GM23248 (cell line): ENCODE measurements around the gene GALE. TPM values are rescaled to one million over a fixed set of nuclear protein-coding genes. Genes with fewer than 3 reads are reported as not detected.
A peak's percentile ranks its signal among the peaks of the same experiment; 100 is the strongest.

Experiments used
- DNase-seq: peaks from one replicate; pipeline ENCODE4 v3.0.0-alpha.2; 2015
- H2AFZ ChIP-seq: fragments of 200-600 bp; sonication (generic); 2 replicates; pipeline ENCODE4 v1.6.1; 2016; ENCODE audit warnings: antibody characterized with exemption
- H3F3A ChIP-seq: fragments of 200-600 bp; sonication (generic); 2 replicates; pipeline ENCODE4 v1.6.1; 2016; ENCODE audit warnings: mild to moderate bottlenecking, antibody characterized with exemption, mixed run types; ENCODE audit not compliant: insufficient read depth
- H3K27ac ChIP-seq: fragments of 200-600 bp; sonication (generic); 2 replicates; pipeline ENCODE4 v1.5.1; 2016; ENCODE audit warnings: mild to moderate bottlenecking
- H3K27me3 ChIP-seq: fragments of 200-600 bp; sonication (generic); replicated peaks from 2 replicates; pipeline ENCODE4 v1.6.1; 2016; ENCODE audit warnings: mild to moderate bottlenecking; ENCODE audit not compliant: insufficient read depth
- H3K36me3 ChIP-seq: fragments of 200-600 bp; sonication (generic); 2 replicates; pipeline ENCODE4 v1.6.1; 2016; ENCODE audit warnings: low read depth, mild to moderate bottlenecking
- H3K4me1 ChIP-seq: fragments of 200-600 bp; sonication (generic); 2 replicates; pipeline ENCODE4 v1.6.1; 2016; ENCODE audit warnings: mild to moderate bottlenecking; ENCODE audit not compliant: insufficient read depth
- H3K4me2 ChIP-seq: fragments of 200-600 bp; sonication (generic); one replicate; pipeline ENCODE4 v1.6.1; 2016; ENCODE audit warnings: mild to moderate bottlenecking; ENCODE audit not compliant: unreplicated experiment
- H3K4me3 ChIP-seq: fragments of 200-600 bp; sonication (generic); 2 replicates; pipeline ENCODE4 v1.5.1; 2016; ENCODE audit warnings: mild to moderate bottlenecking
- H3K79me2 ChIP-seq: fragments of 200-600 bp; sonication (generic); 2 replicates; pipeline ENCODE4 v1.6.1; 2016; ENCODE audit warnings: mild to moderate bottlenecking; ENCODE audit not compliant: insufficient read depth
- H3K9ac ChIP-seq: fragments of 200-600 bp; sonication (generic); 2 replicates; pipeline ENCODE4 v1.6.1; 2016; ENCODE audit warnings: mild to moderate bottlenecking
- H3K9me2 ChIP-seq: fragments of 200-600 bp; sonication (generic); 2 replicates; pipeline ENCODE4 v1.6.1; 2016; ENCODE audit warnings: mixed run types, mild to moderate bottlenecking, moderate library complexity; ENCODE audit not compliant: insufficient read depth
- H3K9me3 ChIP-seq: fragments of 200-600 bp; sonication (generic); one replicate; pipeline ENCODE4 v1.6.1; 2017; ENCODE audit warnings: low read depth
- H4K20me1 ChIP-seq: fragments of 200-600 bp; sonication (generic); 2 replicates; pipeline ENCODE4 v1.6.0; 2016; ENCODE audit not compliant: insufficient read depth
- EZH2 ChIP-seq: fragments of 200-600 bp; sonication (generic); IDR thresholded peaks from 2 replicates; pipeline ENCODE4 v1.6.1; 2018; ENCODE audit warnings: antibody characterized with exemption, mild to moderate bottlenecking; ENCODE audit not compliant: insufficient read depth, poor library complexity, severe bottlenecking
- EZH2phosphoT487 ChIP-seq: fragments of 200-600 bp; sonication (generic); IDR thresholded peaks from 2 replicates; pipeline ENCODE4 v1.6.1; 2018; ENCODE audit warnings: antibody characterized with exemption, moderate library complexity, mild to moderate bottlenecking, low read depth; ENCODE audit not compliant: insufficient read depth
- WGBS, 2 experiments: methylation state at CpG; one replicate each; pipeline ENCODE4 v1.1.6; 2015 to 2017; ENCODE audit warnings: low lambda C conversion rate in 2 of 2, low coverage in 1 of 2; ENCODE audit errors: missing lambda C conversion rate in 2 of 2; 5-methylcytosine and 5-hydroxymethylcytosine counted together
- in situ Hi-C: fragments of 300-500 bp; cut with MboI; formaldehyde crosslinking; loops from 2 replicates; pipeline ENCODE4 v1.15.0; 2020
- polyA plus RNA-seq: library from polyadenylated mRNA; unstranded; fragments of >200 nt; fragmentation: Nextera tagmentation; extraction: Ambion mirVana; gene quantifications from 2 replicates; pipeline ENCODE4 v1.2.1, GENCODE V29; 2016
- total RNA-seq: library from RNA; depleted of rRNA; stranded (reverse); fragments of >200 nt; shearing (Covaris generic); gene quantifications from 2 replicates; pipeline ENCODE4 v1.2.3, GENCODE V29; 2014; rRNA removed

GALE gene
- total and polyA plus RNA-seq, 2 experiments from 2014 or later: 20.9 to 23.5 TPM

- H4K20me1 ChIP-seq: peaks cover 17% of the 10 kb centered on the region
- peaks cover 22% of the 10 kb centered on the region; the same call in 1 of the 2 replicates for H3F3A ChIP-seq
- H3K4me2 ChIP-seq: no peak overlapping the region
- in situ Hi-C loops: no loop called here
- peak; percentile 81 for DNase-seq
- H3K27ac ChIP-seq: peak overlapping the region; percentile 45
- H3K9me3 ChIP-seq: no peaks in the 10 kb centered on the region
- H3K27me3 ChIP-seq: no peaks in the 10 kb centered on the region
- peak overlapping the region; percentile 41 for H3K9ac ChIP-seq
- WGBS, 2 experiments: 65 to 69% methylated on average over 11 of the region's 11 CpGs
- H3K36me3 ChIP-seq: peaks cover 58% of the 10 kb centered on the region
- no peaks in the 10 kb centered on the region for H3K9me2 ChIP-seq
- peaks cover 21% of the 10 kb centered on the region for H3K4me1 ChIP-seq
- peaks cover 99% of the 10 kb centered on the region for H3K79me2 ChIP-seq
- TF ChIP-seq EZH2phosphoT487 (no peak), EZH2 (no peak)
- H3K4me3 ChIP-seq: no peak overlapping the region
- no peak overlapping the region for H2AFZ ChIP-seq
Measured at GRCh38 chr1:23751050-23751814, 49.3 kb downstream of the GALE start.

GRCh38 chr1:23748016-23748415 lies 52.5 kb downstream of the GALE start:
- Histone ChIP-seq H2AFZ (no peak overlapping the region), H3K79me2 (peaks cover 97% of the 10 kb centered on the region), H3F3A (peaks cover 43% of the 10 kb centered on the region), H3K9me2 (no peaks in the 10 kb centered on the region), H4K20me1 (peaks cover 13% of the 10 kb centered on the region), H3K4me3 (no peak overlapping the region), H3K27me3 (no peaks in the 10 kb centered on the region), H3K9me3 (no peaks in the 10 kb centered on the region), H3K4me1 (peaks cover 36% of the 10 kb centered on the region), H3K9ac (no peak overlapping the region), H3K4me2 (peak overlapping the region; percentile 16), H3K36me3 (peaks cover 37% of the 10 kb centered on the region), H3K27ac (peak overlapping the region; percentile 16)
- peak; percentile 42 for DNase-seq
- TF ChIP-seq EZH2phosphoT487 (no peak), EZH2 (no peak)
- in situ Hi-C loops: no loop called here
- WGBS, 2 experiments: 66 to 73% methylated on average over 3 of the region's 3 CpGs

Other genes with a start within 250 kb of the GALE start
- gene ID3, start 241.3 kb downstream of the GALE start, total RNA-seq: 332 and 376 TPM in 2 replicates
- gene ID3, start 241.3 kb downstream of the GALE start, polyA plus RNA-seq: 680 and 684 TPM in 2 replicates
- gene RPL11, start 108.9 kb downstream of the GALE start, total RNA-seq: 422 and 555 TPM in 2 replicates
- 444 and 449 TPM in 2 replicates for gene RPL11, start 108.9 kb downstream of the GALE start, polyA plus RNA-seq
- 44.3 and 49.6 TPM in 2 replicates for gene ELOA, start 57.3 kb downstream of the GALE start, total RNA-seq
- gene ELOA, start 57.3 kb downstream of the GALE start, polyA plus RNA-seq: 46.4 and 50.1 TPM in 2 replicates
- 51.0 and 63.0 TPM in 2 replicates for gene PITHD1, start 22.3 kb downstream of the GALE start, total RNA-seq
- 38.4 and 39.4 TPM in 2 replicates for gene PITHD1, start 22.3 kb downstream of the GALE start, polyA plus RNA-seq
- gene LYPLA2, start 9.6 kb downstream of the GALE start, total RNA-seq: 48.1 and 58.4 TPM in 2 replicates
- 46.3 and 48.2 TPM in 2 replicates for gene LYPLA2, start 9.6 kb downstream of the GALE start, polyA plus RNA-seq
- 48.1 and 50.8 TPM in 2 replicates for gene HMGCL, start 24.7 kb upstream of the GALE start, total RNA-seq
- 46.9 and 49.3 TPM in 2 replicates for gene HMGCL, start 24.7 kb upstream of the GALE start, polyA plus RNA-seq
- 11.5 and 15.4 TPM in 2 replicates for gene FUCA1, start 67.5 kb upstream of the GALE start, total RNA-seq
- 13.3 and 15.2 TPM in 2 replicates for gene FUCA1, start 67.5 kb upstream of the GALE start, polyA plus RNA-seq
- not detected in 2 replicates for gene CNR2, start 112.6 kb upstream of the GALE start, total RNA-seq
- gene CNR2, start 112.6 kb upstream of the GALE start, polyA plus RNA-seq: not detected in 2 replicates
- 77.3 and 77.9 TPM in 2 replicates for gene PNRC2, start 159.1 kb upstream of the GALE start, total RNA-seq
- 67.4 and 71.2 TPM in 2 replicates for gene PNRC2, start 159.1 kb upstream of the GALE start, polyA plus RNA-seq
- gene SRSF10, start 179.6 kb upstream of the GALE start, total RNA-seq: 81.7 and 99.4 TPM in 2 replicates
- 111 and 121 TPM in 2 replicates for gene SRSF10, start 179.6 kb upstream of the GALE start, polyA plus RNA-seq